HG03457 (cell line): ENCODE results near the gene MRPS34.

Source experiments
- ATAC-seq: cut with Tn5 transposase; IDR thresholded peaks from one replicate; pipeline ENCODE4 v1.9.1; 2021; ENCODE audit warnings: moderate number of reproducible peaks; ENCODE audit not compliant: unreplicated experiment

The MRPS34 gene

DNA sequence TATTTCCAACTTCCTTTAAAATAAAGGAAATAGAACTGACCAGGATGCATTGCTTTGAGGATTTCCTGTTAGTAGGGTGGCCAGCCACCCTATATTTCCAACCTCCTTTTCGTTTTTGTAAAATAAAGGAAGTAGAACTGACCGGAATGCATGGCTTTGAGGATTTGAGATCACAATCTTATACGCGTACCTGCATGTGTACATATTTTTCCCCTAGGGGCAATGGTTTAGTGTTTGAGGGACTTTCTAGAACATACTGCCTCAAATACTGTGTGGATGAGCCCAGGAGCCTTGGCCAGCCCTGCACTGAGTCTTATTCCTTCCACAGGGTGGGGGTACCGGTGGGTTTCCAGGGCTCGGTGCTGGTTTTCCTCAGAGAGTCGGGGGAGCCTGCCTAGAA is 41.3 kb downstream of the MRPS34 start:
- no peak for ATAC-seq

DNA sequence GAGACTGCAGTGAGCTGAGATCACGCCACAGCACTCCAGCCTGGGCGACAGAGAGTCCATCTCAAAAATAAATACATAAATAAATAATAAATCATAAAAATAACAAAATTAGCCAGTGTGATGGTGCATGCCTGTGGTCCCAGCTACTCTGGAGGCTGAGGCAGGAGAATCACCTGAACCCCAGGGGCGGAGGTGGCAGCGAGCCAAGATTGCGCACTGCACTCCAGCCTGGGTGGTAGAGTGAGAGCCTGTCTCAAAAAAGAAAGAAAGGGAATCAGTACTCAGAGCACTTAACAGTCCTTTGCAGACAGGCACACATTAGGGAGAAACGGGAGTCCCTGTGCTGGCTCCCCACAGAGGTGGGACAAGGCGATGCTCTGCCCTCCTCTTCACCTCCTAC is 41.9 kb downstream of the MRPS34 start:
- ATAC-seq = no peak

GRCh38 chr16:1729445-1729844 is 43.5 kb downstream of the MRPS34 start:
- ATAC-seq = no peak

DNA sequence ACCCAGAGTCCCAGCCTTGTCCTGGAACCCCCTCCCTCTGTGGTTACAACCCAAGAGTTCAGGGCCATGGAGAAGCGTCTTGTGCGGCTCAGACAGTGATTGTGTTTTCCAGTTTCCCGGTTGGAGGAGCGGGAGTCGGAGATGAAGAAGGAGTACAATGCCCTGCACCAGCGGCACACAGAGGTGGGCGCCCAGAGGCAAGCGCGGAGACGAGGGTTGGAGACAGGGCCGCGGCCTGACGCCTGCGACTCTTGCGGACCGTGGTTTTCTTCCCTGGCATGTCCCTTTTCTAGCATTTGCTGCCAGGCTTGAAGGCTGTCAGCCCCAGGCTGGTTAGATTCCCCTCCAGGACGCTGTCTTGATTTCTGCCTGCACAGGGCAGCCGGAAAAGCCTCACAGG is 43.9 kb downstream of the MRPS34 start:
- no peak for ATAC-seq

DNA sequence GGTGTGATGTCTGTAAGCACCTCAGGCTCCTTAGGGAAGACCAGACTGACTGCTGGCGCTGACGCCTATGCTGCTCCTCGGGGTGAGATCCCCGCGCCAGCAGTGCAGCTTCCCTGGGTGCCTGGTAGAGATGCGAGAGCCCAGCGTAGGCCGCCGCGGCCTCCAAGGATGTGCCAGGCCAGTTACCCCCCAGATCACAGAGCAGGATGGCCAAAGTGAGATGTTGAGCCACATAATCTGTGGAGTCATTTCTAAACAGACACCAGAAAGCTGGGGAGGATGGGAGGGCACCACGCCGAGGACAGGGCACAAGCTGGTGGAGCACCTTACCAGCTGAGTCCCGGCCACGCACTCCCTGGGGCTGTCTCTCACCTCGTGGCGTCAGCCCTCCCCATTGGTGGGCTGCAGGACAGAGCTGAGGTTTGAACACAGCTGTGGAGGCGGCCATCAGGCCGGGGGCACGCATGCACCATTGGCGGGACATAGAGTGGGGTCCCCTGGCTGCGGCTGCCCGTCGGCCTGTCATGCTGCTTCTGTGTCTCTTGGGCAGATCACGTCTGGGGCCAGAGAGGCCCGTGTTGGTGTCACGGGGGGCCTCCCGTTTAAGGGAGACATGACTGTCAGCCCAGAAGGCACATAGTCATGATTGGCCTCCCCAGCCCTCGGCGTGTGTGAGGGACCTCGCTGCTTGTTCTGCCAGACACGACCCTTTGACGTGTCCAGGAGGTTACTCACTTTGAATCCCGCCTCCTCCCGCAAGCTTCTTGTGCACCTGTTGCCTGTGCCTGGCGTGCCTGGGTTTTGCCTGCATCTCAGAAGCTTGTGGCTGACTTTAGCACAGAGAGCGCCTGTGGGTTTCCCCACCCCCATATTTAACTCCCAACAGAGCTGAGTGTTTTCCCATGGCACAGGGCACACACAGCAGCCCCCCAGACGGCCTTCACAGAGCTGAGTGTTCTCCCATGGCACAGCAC is 45.0 kb downstream of the MRPS34 start:
- no peak for ATAC-seq

GRCh38 chr16:1726661-1727502 is 46.1 kb downstream of the MRPS34 start:
- ATAC-seq = no peak

GRCh38 chr16:1724491-1724890 is 48.4 kb downstream of the MRPS34 start:
- no peak for ATAC-seq

- ATAC-seq = no peak
Observed at GRCh38 chr16:1723450-1724147, 49.3 kb downstream of the MRPS34 start.
